HepG2 (cell line): ENCODE measurements around the gene GFRA1. TPM values are rescaled to one million over a fixed set of nuclear protein-coding genes. Genes with fewer than 3 reads are reported as not detected.

Experiments
- ATAC-seq: fragments of 200-7000 bp; cut with Tn5 transposase; 3 replicates; pipeline ENCODE4 v1.9.1; 2020; ENCODE audit warnings: mild to moderate bottlenecking, moderate library complexity
- BruUV-seq: library from RNA; stranded (reverse); fragments of 400-500 nt; replicated peaks from 2 replicates; lab custom pipeline; 2021; lab: Mats Ljungman, UMichigan
- CTCF ChIA-PET: fragments of 300-600 bp; formaldehyde crosslinking; extraction: SDS; loops from one replicate; lab custom pipeline; 2021; ENCODE audit warnings: low total read pairs, inconsistent platforms, low intra/inter-chr PET ratio; lab: Yijun Ruan, JAX
- POLR2A ChIA-PET: fragments of 350-600 bp; sonication (Branson Sonifier 250); formaldehyde crosslinking; loops from one replicate; lab custom pipeline; 2020; ENCODE audit warnings: antibody characterized with exemption, inconsistent platforms; lab: Yijun Ruan, JAX
- DNase-seq: peaks from one replicate; pipeline ENCODE4 v3.0.0-alpha.2; 2015; ENCODE audit warnings: low spot score
- FAIRE-seq: peaks from 3 replicates; lab custom pipeline; 2011; peaks lifted over from hg19 to GRCh38; lab: Jason Lieb, UNC
- H2AFZ ChIP-seq: one replicate; pipeline ENCODE4 v1.6.1; 2011; ENCODE audit warnings: low read length, inconsistent platforms
- H3K27ac ChIP-seq: fragments of 300-600 bp; 3 replicates; pipeline ENCODE4 v1.8.0; 2011; ENCODE audit warnings: mixed run types, mild to moderate bottlenecking, mixed read lengths, low read length, inconsistent platforms; ENCODE audit not compliant: insufficient read depth; ENCODE audit errors: extremely low read length
- H3K27me3 ChIP-seq, 2 experiments: fragments of 200-600 bp in 1 of 2; 2 replicates in 1 of 2; 3 replicates in 1 of 2; pipeline versions ENCODE4 v1.6.0 to v1.8.0; 2011; ENCODE audit warnings: low read length in 2 of 2, mild to moderate bottlenecking in 2 of 2, moderate library complexity in 2 of 2, inconsistent platforms in 1 of 2; ENCODE audit not compliant: insufficient read depth in 2 of 2, control insufficient read depth in 1 of 2
- H3K36me3 ChIP-seq, 2 experiments: fragments of 200-600 bp in 1 of 2; replicated peaks in 1 of 2; 2 replicates in 1 of 2; 3 replicates in 1 of 2; pipeline versions ENCODE4 v1.5.1 to v1.8.0; 2011; ENCODE audit warnings: low read length in 2 of 2, inconsistent platforms in 1 of 2; ENCODE audit not compliant: insufficient read depth in 2 of 2, control insufficient read depth in 1 of 2
- H3K4me1 ChIP-seq: 2 replicates; pipeline ENCODE4 v1.5.1; 2012; ENCODE audit warnings: low read length, inconsistent platforms; ENCODE audit not compliant: insufficient read depth
- H3K4me2 ChIP-seq: 2 replicates; pipeline ENCODE4 v1.6.0; 2011; ENCODE audit warnings: low read depth, low read length, inconsistent platforms
- H3K4me3 ChIP-seq, 3 experiments: fragments of 200-600 bp in 1 of 3; sonication (generic), shearing (Covaris generic) in 1 of 3; replicated peaks in 1 of 3; 2 replicates each; pipeline ENCODE4 v1.5.1; 2011 to 2016; ENCODE audit warnings: low read length in 3 of 3, inconsistent platforms in 2 of 3, low read depth in 2 of 3, mild to moderate bottlenecking in 2 of 3, control low read depth in 1 of 3, mixed read lengths in 1 of 3; ENCODE audit not compliant: insufficient read depth in 1 of 3
- H3K79me2 ChIP-seq: one replicate; pipeline ENCODE4 v1.6.1; 2011; ENCODE audit warnings: low read length, inconsistent platforms; ENCODE audit not compliant: insufficient read depth
- H3K9ac ChIP-seq: 2 replicates; pipeline ENCODE4 v1.6.0; 2011; ENCODE audit warnings: mild to moderate bottlenecking, low read depth, low read length, inconsistent platforms; ENCODE audit not compliant: insufficient read depth
- H3K9me3 ChIP-seq: 2 replicates; pipeline ENCODE4 v1.5.1; 2012; ENCODE audit warnings: mild to moderate bottlenecking, low read length
- H4K20me1 ChIP-seq: 2 replicates; pipeline ENCODE4 v1.6.0; 2011; ENCODE audit warnings: inconsistent platforms, mild to moderate bottlenecking, low read length, moderate library complexity; ENCODE audit not compliant: insufficient read depth
- PCBP1 ChIP-seq: fragments of 200-400 bp; formaldehyde crosslinking; IDR thresholded peaks from 2 replicates; pipeline ENCODE4 v1.6.1; 2017; ENCODE audit warnings: mild to moderate bottlenecking, low read depth, low read length, borderline replicate concordance
- REXO4 ChIP-seq: sonication (generic); formaldehyde crosslinking; IDR thresholded peaks from 2 replicates; pipeline ENCODE4 v1.8.0; 2022; ENCODE audit warnings: missing genetic modification reagents, mild to moderate bottlenecking, borderline replicate concordance
- TEAD2 ChIP-seq: sonication (generic); formaldehyde crosslinking; IDR thresholded peaks from 2 replicates; pipeline ENCODE4 v1.9.0; 2021; ENCODE audit warnings: missing genetic modification reagents
- YEATS2 ChIP-seq: sonication (generic); formaldehyde crosslinking; IDR thresholded peaks from 2 replicates; pipeline ENCODE4 v1.4.0; 2020; ENCODE audit warnings: missing genetic modification reagents, borderline replicate concordance
- ZNF224 ChIP-seq: sonication (generic); formaldehyde crosslinking; IDR thresholded peaks from 2 replicates; pipeline ENCODE4 v1.5.0; 2020; ENCODE audit warnings: mild to moderate bottlenecking, missing genetic modification reagents
- ZNF326 ChIP-seq: sonication (generic); formaldehyde crosslinking; IDR thresholded peaks from 2 replicates; pipeline ENCODE4 v1.4.0; 2020; ENCODE audit warnings: missing genetic modification reagents, borderline replicate concordance
- ZNF530 ChIP-seq: sonication (generic); formaldehyde crosslinking; IDR thresholded peaks from 2 replicates; pipeline ENCODE4 v1.5.0; 2020; ENCODE audit warnings: low read depth, mild to moderate bottlenecking, missing genetic modification reagents
- ZNF720 ChIP-seq: sonication (generic); formaldehyde crosslinking; IDR thresholded peaks from 2 replicates; pipeline ENCODE4 v1.4.0; 2020; ENCODE audit warnings: missing genetic modification reagents
- ZZZ3 ChIP-seq: sonication (generic); formaldehyde crosslinking; IDR thresholded peaks from 2 replicates; pipeline ENCODE4 v1.4.0; 2020; ENCODE audit warnings: missing genetic modification reagents, mild to moderate bottlenecking, borderline replicate concordance
- WGBS: methylation state at CpG from one replicate; pipeline ENCODE4 v1.1.6; 2017; ENCODE audit warnings: low lambda C conversion rate; 5-methylcytosine and 5-hydroxymethylcytosine counted together
- in situ Hi-C: cut with HindIII; loops from 2 replicates; pipeline ENCODE4 v1.10.0; 2017; ENCODE audit warnings: low pct_unique_long_range_greater_than_20kb; ENCODE audit not compliant: extremely low pct_ligation_motif_present
- intact Hi-C: fragments of 100-400 bp; cut with micrococcal nuclease; formaldehyde crosslinking; loops from one replicate; pipeline ENCODE4 v1.10.0; 2022; ENCODE audit not compliant: unreplicated experiment
- polyA plus RNA-seq, 8 experiments: library from polyadenylated mRNA; depleted of rRNA in 3 of 8; stranded (reverse) in 7 of 8; unstranded in 1 of 8; fragments of >200 nt; fragmentation: Illumina TruSeq in 4 of 8; extraction: Trizol in 4 of 8; gene quantifications; 2 replicates each; pipeline versions ENCODE4 v1.2.1 to v1.2.3, GENCODE V29; 2011 to 2016; ENCODE audit warnings: low read depth in 4 of 8, missing spikeins in 1 of 8, mixed read lengths in 1 of 8; ENCODE audit not compliant: insufficient read depth in 1 of 8
- total RNA-seq, 5 experiments: library from RNA; depleted of rRNA; stranded (reverse); fragments of >200 nt; fragmentation: Illumina TruSeq; extraction: Trizol; gene quantifications; 2 replicates each; pipeline ENCODE4 v1.2.3, GENCODE V29; 2016; ENCODE audit warnings: low read depth in 1 of 5
- TF ChIP-seq, protein P1 (sequence below): sonication (generic); formaldehyde crosslinking; IDR thresholded peaks from 2 replicates; pipeline ENCODE4 v1.4.0; 2020; ENCODE audit warnings: missing genetic modification reagents
- TF ChIP-seq, protein P2 (sequence below): sonication (generic); formaldehyde crosslinking; IDR thresholded peaks from 2 replicates; pipeline ENCODE4 v1.4.0; 2020; ENCODE audit warnings: missing genetic modification reagents, borderline replicate concordance

The GFRA1 gene
- total and polyA plus RNA-seq, 2 of the 13 experiments (the other 11 are each of a cell fraction or from before 2014, with no cell fraction given), result not detected

DNA sequence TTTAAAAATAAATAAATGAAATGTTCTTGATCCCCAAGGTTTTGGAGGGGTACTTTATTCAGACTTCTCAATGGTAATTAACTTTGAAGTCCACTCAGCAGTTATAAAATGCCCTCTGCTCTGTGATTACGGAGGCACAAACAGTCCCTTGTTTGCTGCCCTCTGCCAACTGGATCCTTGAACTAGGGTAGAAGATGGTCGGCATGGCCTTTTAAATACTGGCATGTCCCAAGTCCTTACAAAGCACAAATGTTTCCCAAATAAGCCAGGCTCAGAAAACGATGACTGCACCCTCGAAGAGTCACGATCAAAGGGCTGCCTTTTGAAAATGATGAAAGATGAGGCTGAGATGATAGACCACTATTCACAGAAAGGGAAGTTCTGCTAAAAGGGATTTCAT is 47.0 kb downstream of the GFRA1 start:
- TF ChIP-seq, protein P1, sequence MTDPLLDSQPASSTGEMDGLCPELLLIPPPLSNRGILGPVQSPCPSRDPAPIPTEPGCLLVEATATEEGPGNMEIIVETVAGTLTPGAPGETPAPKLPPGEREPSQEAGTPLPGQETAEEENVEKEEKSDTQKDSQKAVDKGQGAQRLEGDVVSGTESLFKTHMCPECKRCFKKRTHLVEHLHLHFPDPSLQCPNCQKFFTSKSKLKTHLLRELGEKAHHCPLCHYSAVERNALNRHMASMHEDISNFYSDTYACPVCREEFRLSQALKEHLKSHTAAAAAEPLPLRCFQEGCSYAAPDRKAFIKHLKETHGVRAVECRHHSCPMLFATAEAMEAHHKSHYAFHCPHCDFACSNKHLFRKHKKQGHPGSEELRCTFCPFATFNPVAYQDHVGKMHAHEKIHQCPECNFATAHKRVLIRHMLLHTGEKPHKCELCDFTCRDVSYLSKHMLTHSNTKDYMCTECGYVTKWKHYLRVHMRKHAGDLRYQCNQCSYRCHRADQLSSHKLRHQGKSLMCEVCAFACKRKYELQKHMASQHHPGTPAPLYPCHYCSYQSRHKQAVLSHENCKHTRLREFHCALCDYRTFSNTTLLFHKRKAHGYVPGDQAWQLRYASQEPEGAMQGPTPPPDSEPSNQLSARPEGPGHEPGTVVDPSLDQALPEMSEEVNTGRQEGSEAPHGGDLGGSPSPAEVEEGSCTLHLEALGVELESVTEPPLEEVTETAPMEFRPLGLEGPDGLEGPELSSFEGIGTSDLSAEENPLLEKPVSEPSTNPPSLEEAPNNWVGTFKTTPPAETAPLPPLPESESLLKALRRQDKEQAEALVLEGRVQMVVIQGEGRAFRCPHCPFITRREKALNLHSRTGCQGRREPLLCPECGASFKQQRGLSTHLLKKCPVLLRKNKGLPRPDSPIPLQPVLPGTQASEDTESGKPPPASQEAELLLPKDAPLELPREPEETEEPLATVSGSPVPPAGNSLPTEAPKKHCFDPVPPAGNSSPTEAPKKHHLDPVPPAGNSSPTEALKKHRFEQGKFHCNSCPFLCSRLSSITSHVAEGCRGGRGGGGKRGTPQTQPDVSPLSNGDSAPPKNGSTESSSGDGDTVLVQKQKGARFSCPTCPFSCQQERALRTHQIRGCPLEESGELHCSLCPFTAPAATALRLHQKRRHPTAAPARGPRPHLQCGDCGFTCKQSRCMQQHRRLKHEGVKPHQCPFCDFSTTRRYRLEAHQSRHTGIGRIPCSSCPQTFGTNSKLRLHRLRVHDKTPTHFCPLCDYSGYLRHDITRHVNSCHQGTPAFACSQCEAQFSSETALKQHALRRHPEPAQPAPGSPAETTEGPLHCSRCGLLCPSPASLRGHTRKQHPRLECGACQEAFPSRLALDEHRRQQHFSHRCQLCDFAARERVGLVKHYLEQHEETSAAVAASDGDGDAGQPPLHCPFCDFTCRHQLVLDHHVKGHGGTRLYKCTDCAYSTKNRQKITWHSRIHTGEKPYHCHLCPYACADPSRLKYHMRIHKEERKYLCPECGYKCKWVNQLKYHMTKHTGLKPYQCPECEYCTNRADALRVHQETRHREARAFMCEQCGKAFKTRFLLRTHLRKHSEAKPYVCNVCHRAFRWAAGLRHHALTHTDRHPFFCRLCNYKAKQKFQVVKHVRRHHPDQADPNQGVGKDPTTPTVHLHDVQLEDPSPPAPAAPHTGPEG, result no peak
- TF ChIP-seq PCBP1 (no peak), ZNF326 (CRISPR knock-in tag) (no peak), REXO4 (CRISPR knock-in tag) (no peak), ZNF720 (CRISPR knock-in tag) (no peak), ZZZ3 (CRISPR knock-in tag) (no peak), ZNF224 (CRISPR knock-in tag) (no peak), YEATS2 (CRISPR knock-in tag) (no peak), ZNF530 (no peak), TEAD2 (no peak)
- TF ChIP-seq, protein P2, sequence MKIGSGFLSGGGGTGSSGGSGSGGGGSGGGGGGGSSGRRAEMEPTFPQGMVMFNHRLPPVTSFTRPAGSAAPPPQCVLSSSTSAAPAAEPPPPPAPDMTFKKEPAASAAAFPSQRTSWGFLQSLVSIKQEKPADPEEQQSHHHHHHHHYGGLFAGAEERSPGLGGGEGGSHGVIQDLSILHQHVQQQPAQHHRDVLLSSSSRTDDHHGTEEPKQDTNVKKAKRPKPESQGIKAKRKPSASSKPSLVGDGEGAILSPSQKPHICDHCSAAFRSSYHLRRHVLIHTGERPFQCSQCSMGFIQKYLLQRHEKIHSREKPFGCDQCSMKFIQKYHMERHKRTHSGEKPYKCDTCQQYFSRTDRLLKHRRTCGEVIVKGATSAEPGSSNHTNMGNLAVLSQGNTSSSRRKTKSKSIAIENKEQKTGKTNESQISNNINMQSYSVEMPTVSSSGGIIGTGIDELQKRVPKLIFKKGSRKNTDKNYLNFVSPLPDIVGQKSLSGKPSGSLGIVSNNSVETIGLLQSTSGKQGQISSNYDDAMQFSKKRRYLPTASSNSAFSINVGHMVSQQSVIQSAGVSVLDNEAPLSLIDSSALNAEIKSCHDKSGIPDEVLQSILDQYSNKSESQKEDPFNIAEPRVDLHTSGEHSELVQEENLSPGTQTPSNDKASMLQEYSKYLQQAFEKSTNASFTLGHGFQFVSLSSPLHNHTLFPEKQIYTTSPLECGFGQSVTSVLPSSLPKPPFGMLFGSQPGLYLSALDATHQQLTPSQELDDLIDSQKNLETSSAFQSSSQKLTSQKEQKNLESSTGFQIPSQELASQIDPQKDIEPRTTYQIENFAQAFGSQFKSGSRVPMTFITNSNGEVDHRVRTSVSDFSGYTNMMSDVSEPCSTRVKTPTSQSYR (CRISPR knock-in tag), result no peak
- TF ChIP-seq, all 625 proteins: peak for 0
- Histone ChIP-seq H3K4me2 (no peak overlapping the region), H4K20me1 (no peaks in the 10 kb centered on the region), H3K9ac (no peak overlapping the region), H3K27me3 (no peaks in the 10 kb centered on the region), H2AFZ (no peak overlapping the region), H3K4me1 (no peaks in the 10 kb centered on the region), H3K27ac (no peak overlapping the region), H3K36me3 (no peaks in the 10 kb centered on the region), H3K79me2 (no peaks in the 10 kb centered on the region), H3K4me3 (no peak overlapping the region), H3K9me3 (no peaks in the 10 kb centered on the region)
- POLR2A ChIA-PET, result no interaction called here
- FAIRE-seq (no peak), ATAC-seq (no peak), DNase-seq (no peak)
- CTCF ChIA-PET, result no interaction called here
- intact Hi-C loops (no loop called here), in situ Hi-C loops (no loop called here)
- BruUV-seq, result no TSS peak
- WGBS, result 1% methylated on average over 5 of the region's 5 CpGs
